DMS153 treated with DMSO at 0.1 percent for 48 hours (cell line): ENCODE results near the gene STXBP6.

ENCODE experiments used
- DNase-seq: peaks from one replicate; lab custom pipeline; 2025; ENCODE audit not compliant: unreplicated experiment; lab: John Stamatoyannopoulos, UW

Gene STXBP6

GRCh38 chr14:24891987-24892496 is 157.9 kb downstream of the STXBP6 start:
- DNase-seq = no peak

DNA sequence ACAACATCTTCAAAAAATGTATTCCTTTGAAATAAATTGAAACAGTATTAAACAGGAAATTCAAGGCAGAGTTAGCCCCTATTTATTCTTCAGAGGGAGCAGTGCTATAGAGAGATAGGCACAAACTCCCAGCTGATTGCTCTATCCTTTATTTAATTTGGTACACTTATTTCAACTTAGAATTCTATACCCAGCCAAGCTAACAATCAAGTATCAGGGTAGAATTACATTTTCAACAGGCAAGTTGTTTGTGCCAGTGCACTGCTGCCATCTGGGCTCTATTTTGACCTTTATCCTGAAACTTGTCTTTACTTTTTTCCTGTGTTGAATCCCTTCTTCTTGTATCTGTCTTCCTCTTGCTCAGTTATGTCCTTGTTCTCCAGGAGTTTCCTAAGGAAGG is 159.2 kb downstream of the STXBP6 start:
- DNase-seq = no peak

DNA sequence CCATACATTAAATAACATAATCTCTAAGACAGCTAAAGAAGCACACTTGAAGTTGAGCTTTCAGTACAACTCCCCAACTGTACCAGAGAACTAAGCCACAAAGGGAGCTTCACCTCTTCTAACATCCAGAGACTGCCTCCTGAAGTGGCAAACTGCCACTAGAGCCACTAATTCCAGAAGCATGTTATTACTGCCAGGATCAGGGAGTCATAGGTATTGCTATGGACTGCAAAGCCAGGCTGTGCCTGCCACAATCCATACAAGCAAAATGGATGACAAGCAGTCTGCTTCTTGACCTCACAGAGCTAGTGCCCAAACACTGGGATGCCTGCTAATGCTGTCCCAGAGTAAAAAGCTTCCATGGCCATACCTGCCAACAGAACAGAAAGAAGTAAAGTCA is 160.1 kb downstream of the STXBP6 start:
- no peak for DNase-seq

DNA sequence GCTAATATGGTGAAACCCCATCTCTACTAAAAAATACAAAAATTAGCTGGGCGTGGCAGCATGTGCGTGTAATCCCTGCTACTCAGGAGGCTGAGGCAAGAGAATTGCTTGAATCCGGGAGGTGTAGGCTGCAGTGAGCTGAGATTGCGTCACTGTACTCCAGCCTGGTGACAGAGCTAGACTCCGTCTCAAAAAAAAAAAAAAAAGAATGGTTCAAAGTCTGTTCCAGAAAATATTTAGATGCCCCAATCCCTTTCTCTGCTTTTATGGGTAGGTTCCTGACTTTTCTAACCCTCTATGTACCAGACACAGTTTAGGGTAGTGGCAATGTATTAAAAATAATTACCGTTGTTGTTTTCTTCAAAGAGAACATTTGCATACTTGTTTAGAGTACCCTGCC is 161.4 kb downstream of the STXBP6 start:
- DNase-seq = no peak

GRCh38 chr14:24887623-24888304 is 162.2 kb downstream of the STXBP6 start:
- no peak for DNase-seq

DNA sequence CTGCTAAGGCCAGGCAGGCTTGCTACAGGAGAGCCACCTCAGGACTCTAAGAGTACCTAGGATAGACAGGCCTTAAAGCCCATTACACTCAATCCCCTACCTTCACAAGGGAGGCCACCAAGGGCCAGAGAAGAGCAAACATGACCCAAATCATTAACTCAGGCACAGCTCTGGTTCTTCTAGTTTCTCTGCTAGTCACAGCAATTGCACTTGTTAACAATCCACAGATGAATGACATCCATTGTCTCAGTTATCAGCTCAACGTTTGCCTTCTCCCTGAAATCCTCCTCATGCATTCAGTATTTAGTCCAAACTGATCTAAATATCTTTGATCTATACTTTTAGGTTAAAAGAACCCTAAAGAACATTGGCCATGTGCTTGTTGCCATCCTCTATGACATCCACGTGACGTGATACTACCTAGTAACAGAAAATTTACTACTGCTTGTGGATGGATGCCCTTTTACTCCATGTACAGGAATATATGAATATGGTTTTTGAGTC is 164.5 kb downstream of the STXBP6 start:
- DNase-seq = no peak

DNA sequence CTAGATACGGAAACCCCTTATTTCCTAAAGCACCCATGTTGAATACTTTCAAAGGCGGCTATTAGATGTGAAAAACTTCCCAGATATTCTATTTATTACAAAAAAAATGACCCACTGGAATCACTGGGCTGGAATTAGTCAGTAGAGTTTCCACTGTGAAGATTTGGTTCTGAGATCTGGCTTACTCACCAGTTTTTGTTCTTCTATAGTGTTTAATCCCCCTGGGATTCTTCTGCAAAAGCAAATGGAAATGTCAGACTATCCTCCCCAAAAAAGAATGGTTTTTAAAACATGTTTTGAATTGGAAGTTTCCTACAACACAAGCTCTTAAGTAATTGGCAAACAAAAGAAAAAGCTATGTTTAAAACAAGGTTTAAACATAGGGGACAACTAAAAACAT is 166.4 kb downstream of the STXBP6 start:
- no peak for DNase-seq

- DNase-seq = no peak
Measured at GRCh38 chr14:24881116-24881893, 168.6 kb downstream of the STXBP6 start.

GRCh38 chr14:24880689-24881088 is 169.3 kb downstream of the STXBP6 start:
- no peak for DNase-seq

DNA sequence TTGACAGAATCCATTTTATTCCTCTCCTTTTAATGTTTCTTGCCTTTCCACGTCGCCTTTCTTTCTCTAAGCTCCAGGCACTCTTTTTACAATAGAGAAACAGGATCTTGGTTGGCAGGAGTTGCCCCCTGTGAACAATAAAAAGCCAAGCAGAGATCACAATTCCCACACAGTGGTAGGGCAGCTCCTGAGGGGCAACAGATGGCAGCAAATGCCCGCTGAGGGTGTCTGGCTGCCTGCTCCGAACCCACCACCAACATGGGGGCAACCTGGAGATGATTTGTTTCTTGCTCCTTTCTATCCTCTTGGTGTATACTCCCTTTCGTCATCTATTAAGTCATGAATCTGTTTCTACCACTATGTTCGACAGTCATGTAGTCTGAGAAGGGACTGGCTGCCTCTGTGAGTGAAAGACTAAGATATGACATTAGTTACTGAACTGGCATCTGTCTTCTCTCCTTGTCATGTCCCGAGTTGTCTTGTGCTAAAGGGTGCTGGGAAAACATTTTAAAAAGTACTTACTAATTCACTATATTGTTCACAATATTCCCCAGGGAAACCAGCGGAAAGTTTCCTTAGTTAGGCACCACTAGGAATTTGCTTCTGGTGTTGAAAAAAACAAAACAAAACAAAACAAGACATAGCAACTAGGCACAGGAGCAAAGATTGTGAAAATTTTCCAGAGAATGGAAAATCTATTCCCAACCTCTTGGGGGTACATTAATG is 170.1 kb downstream of the STXBP6 start:
- no peak for DNase-seq

DNA sequence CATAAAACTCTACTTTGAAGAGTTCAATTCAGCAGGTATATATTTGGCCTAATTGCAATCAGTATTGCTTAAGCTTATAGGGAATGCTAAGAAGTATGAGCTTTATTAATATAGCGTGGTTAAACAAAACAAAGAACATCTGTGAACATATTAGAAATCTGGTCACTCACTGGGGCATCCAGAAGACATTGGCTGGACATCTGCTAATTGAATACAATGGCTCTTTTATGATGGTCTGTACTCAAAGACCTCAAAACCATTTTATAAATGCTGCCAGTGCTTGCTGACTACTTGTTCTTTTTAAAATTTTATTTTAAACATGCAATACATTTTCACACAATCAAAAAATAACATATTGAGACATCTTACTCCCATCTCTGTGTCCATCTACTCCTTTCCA is 173.0 kb downstream of the STXBP6 start:
- no peak for DNase-seq

- no peak for DNase-seq
Measured at GRCh38 chr14:24875991-24876878, 173.7 kb downstream of the STXBP6 start.

DNA sequence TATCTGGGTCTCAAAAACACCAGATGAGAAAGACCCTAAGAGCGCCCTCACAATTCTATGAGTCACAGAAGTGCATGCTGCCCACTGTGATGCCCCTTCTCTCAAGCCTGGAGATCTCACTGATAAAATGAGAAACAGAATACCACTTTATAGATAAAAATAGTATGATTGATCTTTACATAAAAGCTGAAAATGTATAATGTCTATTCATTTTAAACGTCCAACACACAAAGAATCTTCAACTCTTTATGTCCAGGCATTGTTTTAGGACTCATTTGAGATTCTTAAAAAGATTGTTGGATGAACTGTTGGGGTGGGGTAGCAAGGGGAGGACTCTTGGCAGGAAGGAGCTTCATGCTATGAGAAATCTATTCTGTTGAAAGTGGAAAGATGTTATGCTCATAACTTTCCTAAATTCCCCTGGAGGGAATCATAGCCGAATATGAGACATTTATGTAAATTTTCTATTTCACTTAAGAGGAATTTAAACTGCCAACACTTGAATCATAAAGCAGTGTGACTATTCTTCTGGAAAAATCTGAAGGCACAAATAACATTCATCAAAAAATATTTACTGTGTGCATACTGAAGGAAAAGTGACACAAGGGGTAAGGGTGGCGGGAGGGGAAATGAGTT is 174.6 kb downstream of the STXBP6 start:
- DNase-seq = no peak

GRCh38 chr14:24874514-24875202 is 175.3 kb downstream of the STXBP6 start:
- DNase-seq = no peak

GRCh38 chr14:24873551-24873950 is 176.4 kb downstream of the STXBP6 start:
- no peak for DNase-seq

DNA sequence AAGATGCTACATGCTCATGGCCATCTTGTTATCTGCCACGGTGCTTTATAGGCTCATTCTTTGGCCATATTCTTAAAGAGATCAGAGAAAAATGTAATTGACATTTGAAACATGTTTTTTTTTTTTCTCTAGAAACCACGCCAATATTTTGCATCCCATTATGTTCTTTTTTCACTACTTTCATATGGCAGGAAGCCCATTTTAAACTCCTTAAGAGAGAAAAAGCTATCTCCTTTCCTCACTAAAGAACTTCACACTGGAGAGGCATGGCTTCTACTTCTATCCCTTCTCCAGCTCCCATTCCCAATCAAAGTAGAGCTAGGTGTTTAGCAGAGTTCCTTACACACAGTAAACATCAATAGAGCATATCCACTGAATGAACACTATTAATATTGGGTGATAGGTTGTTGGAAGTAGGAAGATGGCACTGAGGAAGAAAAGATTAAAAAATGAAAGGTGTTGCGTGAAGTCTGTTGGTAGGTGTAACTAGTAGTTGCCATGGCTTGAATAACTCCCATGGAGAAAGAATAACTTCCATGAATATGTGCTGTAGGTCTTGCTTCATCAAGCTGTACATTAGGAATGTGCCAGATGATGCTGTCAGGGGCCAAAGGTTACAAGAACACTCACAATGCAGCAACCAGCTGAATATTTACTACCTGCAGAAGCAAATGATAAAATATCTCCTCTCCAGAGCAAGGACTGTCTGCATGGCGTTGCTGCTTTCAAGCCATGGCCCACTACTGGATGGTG is 178.8 kb downstream of the STXBP6 start:
- DNase-seq = no peak

DNA sequence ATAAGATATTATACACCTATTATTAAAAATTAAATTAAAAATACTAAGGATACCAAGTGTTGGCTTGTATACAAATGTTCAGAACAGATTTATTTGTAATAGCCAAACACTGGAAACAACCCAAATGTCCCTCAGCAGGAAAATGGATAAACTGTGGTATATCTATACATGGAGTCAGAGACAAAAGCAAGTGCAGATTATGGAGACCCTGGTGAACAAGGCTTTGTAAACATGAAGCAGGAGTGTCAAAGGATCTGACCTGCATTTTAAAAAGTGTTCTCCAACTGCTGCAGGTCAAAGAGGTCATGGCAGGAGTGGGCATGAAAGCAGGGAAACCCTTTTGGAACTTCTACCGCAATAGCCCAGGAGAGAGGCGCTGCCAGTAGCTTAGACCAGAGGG is 181.6 kb downstream of the STXBP6 start:
- no peak for DNase-seq

GRCh38 chr14:24866067-24866639 is 183.8 kb downstream of the STXBP6 start:
- no peak for DNase-seq
